ENCODE measurements around the gene TNS3. TPM values are rescaled to one million over a fixed set of nuclear protein-coding genes. Genes with fewer than 3 reads are reported as not detected.

TNS3 gene
- total RNA-seq, 1 donor from 2014 or later = 30.3 TPM

- no peak for ATAC-seq (ENCODE audit: low read depth)
Measured at GRCh38 chr7:47394751-47395252, 187.1 kb downstream of the TNS3 start.

GRCh38 chr7:47394216-47394615, 187.7 kb downstream of the TNS3 start:
- Mint-ChIP-seq H3K9me3 (no peaks in the 10 kb centered on the region), H3K27me3 (no peaks in the 10 kb centered on the region), H3K27ac (no peak overlapping the region), H3K4me1 (peaks cover 16% of the 10 kb centered on the region), H3K4me3 (no peak overlapping the region), H3K36me3 (ENCODE audit: low read depth) (peaks cover 80% of the 10 kb centered on the region)
- CTCF ChIA-PET = no interaction called here
- POLR2A ChIA-PET = no interaction called here
- no peak for TF ChIP-seq CTCF (IDR thresholded peaks at IDR 0.05)
- intact Hi-C loops (cut with micrococcal nuclease) = no loop called here
- ATAC-seq (ENCODE audit: low read depth) = no peak
- no peak for DNase-seq

More at GRCh38 chr7:47394751-47395252, 187.1 kb downstream of the TNS3 start:
- intact Hi-C loops (cut with micrococcal nuclease) = no loop called here
- POLR2A ChIA-PET = no interaction called here
- Mint-ChIP-seq H3K36me3 (ENCODE audit: low read depth) (peaks cover 86% of the 10 kb centered on the region), H3K9me3 (no peaks in the 10 kb centered on the region), H3K27me3 (no peaks in the 10 kb centered on the region), H3K4me3 (no peak overlapping the region), H3K27ac (no peak overlapping the region), H3K4me1 (peaks cover 13% of the 10 kb centered on the region)
- no peak for TF ChIP-seq CTCF (IDR thresholded peaks at IDR 0.05)
- CTCF ChIA-PET = no interaction called here
- no peak for DNase-seq

- no peak for TF ChIP-seq CTCF (IDR thresholded peaks at IDR 0.05)
- Mint-ChIP-seq H3K27me3 (no peaks in the 10 kb centered on the region), H3K27ac (no peak overlapping the region), H3K4me1 (peaks cover 21% of the 10 kb centered on the region), H3K36me3 (ENCODE audit: low read depth) (peaks cover 74% of the 10 kb centered on the region), H3K9me3 (no peaks in the 10 kb centered on the region), H3K4me3 (no peak overlapping the region)
- ChIA-PET POLR2A (no interaction called here), CTCF (no interaction called here)
- intact Hi-C loops (cut with micrococcal nuclease) = no loop called here
- ATAC-seq (ENCODE audit: low read depth) = no peak
- DNase-seq = no peak
Measured at GRCh38 chr7:47393406-47393805, 188.5 kb downstream of the TNS3 start.

GRCh38 chr7:47392241-47392759, 189.6 kb downstream of the TNS3 start:
- Mint-ChIP-seq H3K4me1 (peaks cover 21% of the 10 kb centered on the region), H3K4me3 (no peak overlapping the region), H3K27me3 (no peaks in the 10 kb centered on the region), H3K27ac (no peak overlapping the region), H3K9me3 (no peaks in the 10 kb centered on the region), H3K36me3 (ENCODE audit: low read depth) (peaks cover 65% of the 10 kb centered on the region)
- intact Hi-C loops (cut with micrococcal nuclease) = no loop called here
- CTCF ChIA-PET = no interaction called here
- ATAC-seq (ENCODE audit: low read depth) = no peak
- no peak for DNase-seq
- POLR2A ChIA-PET = no interaction called here
- no peak for TF ChIP-seq CTCF (IDR thresholded peaks at IDR 0.05)

- H3K27ac Mint-ChIP-seq = no peak overlapping the region
- no peak overlapping the region for H3K4me3 Mint-ChIP-seq
Measured at GRCh38 chr7:47391726-47392125, 190.2 kb downstream of the TNS3 start.

More at GRCh38 chr7:47391726-47392125, 190.2 kb downstream of the TNS3 start:
- no peak for TF ChIP-seq CTCF (IDR thresholded peaks at IDR 0.05)
- intact Hi-C loops (cut with micrococcal nuclease) = no loop called here
- peaks cover 21% of the 10 kb centered on the region for H3K4me1 Mint-ChIP-seq
- H3K36me3 Mint-ChIP-seq (ENCODE audit: low read depth) = peaks cover 66% of the 10 kb centered on the region
- H3K9me3 Mint-ChIP-seq = no peaks in the 10 kb centered on the region
- ChIA-PET CTCF (no interaction called here), POLR2A (no interaction called here)
- DNase-seq (no peak), ATAC-seq (ENCODE audit: low read depth) (no peak)
- no peaks in the 10 kb centered on the region for H3K27me3 Mint-ChIP-seq

Measured in activated B cell treated with CpG ODN at 0.5 μM for 24 hours (primary cell).